Heart left ventricle (tissue), 16 donors: ENCODE results near the gene SLC33A1. TPM values are rescaled to one million over a fixed set of nuclear protein-coding genes. Genes with fewer than 3 reads are reported as not detected.

ENCODE experiments used
- ATAC-seq, 4 donors: fragments of 200-7000 bp; cut with Tn5 transposase; one replicate each; pipeline ENCODE4 v1.9.1; 2020 to 2022; ENCODE audit warnings: moderate library complexity in 4 of 4, mild to moderate bottlenecking in 3 of 4, moderate number of reproducible peaks in 1 of 4
- DNase-seq, 5 donors: peaks; one replicate each; pipeline ENCODE4 v3.0.0-alpha.2; 2020
- H3K27ac ChIP-seq, 12 donors: fragments of 200-600 bp; sonication (generic) in 4 of 12; one replicate each; pipeline versions ENCODE4 v1.5.0 to v1.8.0; 2016 to 2022; ENCODE audit warnings: mild to moderate bottlenecking in 2 of 12
- H3K27me3 ChIP-seq, 9 donors: fragments of 200-600 bp; sonication (generic) in 2 of 9; one replicate each; pipeline versions ENCODE4 v1.5.1 to v1.8.0; 2016 to 2022; ENCODE audit warnings: mild to moderate bottlenecking in 3 of 9
- H3K36me3 ChIP-seq, 9 donors: fragments of 200-600 bp; sonication (generic) in 2 of 9; one replicate each; pipeline versions ENCODE4 v1.5.0 to v1.8.0; 2018 to 2022; ENCODE audit warnings: mild to moderate bottlenecking in 2 of 9
- H3K4me1 ChIP-seq, 12 donors: fragments of 200-600 bp; sonication (generic) in 4 of 12; one replicate each; pipeline versions ENCODE4 v1.5.0 to v1.8.0; 2016 to 2022; ENCODE audit warnings: mild to moderate bottlenecking in 3 of 12
- H3K4me3 ChIP-seq, 12 donors: fragments of 200-600 bp; sonication (generic) in 4 of 12; one replicate each; pipeline versions ENCODE4 v1.5.0 to v1.8.0; 2017 to 2022; ENCODE audit warnings: mild to moderate bottlenecking in 9 of 12, moderate library complexity in 4 of 12
- H3K9me3 ChIP-seq, 12 donors: fragments of 200-600 bp; sonication (generic) in 4 of 12; one replicate each; pipeline versions ENCODE4 v1.5.0 to v1.8.0; 2016 to 2022; ENCODE audit warnings: mild to moderate bottlenecking in 1 of 12
- CTCF ChIP-seq, 12 donors: fragments of 200-600 bp; sonication (generic) in 4 of 12; IDR thresholded peaks; one replicate each; pipeline versions ENCODE4 v1.5.0 to v1.8.0; 2018 to 2022; ENCODE audit warnings: antibody characterized with exemption in 12 of 12, mild to moderate bottlenecking in 5 of 12
- POLR2A ChIP-seq, 2 donors: fragments of 450-650 bp; IDR thresholded peaks; one replicate each; pipeline ENCODE4 v1.6.1; 2017; ENCODE audit warnings: antibody characterized with exemption in 2 of 2, mild to moderate bottlenecking in 2 of 2, moderate library complexity in 2 of 2
- WGBS, 4 donors: extraction: QIAGEN DNeasy Blood & Tissue Kit in 2 of 4; methylation state at CpG; one replicate each; pipeline versions ENCODE4 v1.1.5 to v1.1.7; 2013 to 2018; 5-methylcytosine and 5-hydroxymethylcytosine counted together
- intact Hi-C, 10 donors: fragments of 100-400 bp; cut with DNase I; formaldehyde crosslinking; loops; one replicate each; pipeline versions ENCODE4 v1.11.1 to v1.14.2; 2022
- polyA plus RNA-seq, 2 donors: library from polyadenylated mRNA; stranded (reverse); fragments of 200-250 nt; gene quantifications; one replicate each; pipeline ENCODE4 v1.2.3, GENCODE V29; 2013
- total RNA-seq, 9 donors: library from RNA; depleted of rRNA in 2 of 9; stranded (reverse); fragments of >200 nt in 2 of 9; fragmentation: NEBNext Ultra II Directional in 3 of 9; extraction: Animal tissue kit (Norgen Biotek cat#: 25700) in 3 of 9; gene quantifications; one replicate each; pipeline versions ENCODE4 v1.1.0 to v1.2.4, GENCODE V29; 2016 to 2023
- donor health status: ischemic (EF 13 %, LVEDD 7.1; RV severe dilation, severe dysfunction).
- donor health status: healthy with polysubstance abuse.
- donor health status: DM: no; HTN: yes; CAD: no.
- donor health status: DM: no; HTN: no; CAD: no.
- donor health status: ischemic (EF 25% LVEDD 6.9; RV normal size, moderate dysfunction).
- donor health status: ischemic (EF 25% LVEDD 5.7; RV mildly dilated, moderate dysfunction).
- donor health status: healthy.
- donor health status: DM: yes; HTN: yes; CAD: no.
- donor health status: ischemic (EF 35%, LVEDD 5.7; RV mildly dilated, moderate dysfunction).
- donor health status: nonischemic (EF 11% LVEDD 7.7; RV severe dilation, severe dysfunction).
- donor health status: DM: yes; HTN: yes; CAD: no.
- donor health status: PGD.
- donor health status: ischemic (EF 29% LVEDD 5.4; RV normal size, mild dysfunction).
- donor health status: nonischemic (EF 23%, LVEDD 6.1; RV moderate dilation, normal function).

SLC33A1 gene
- total and polyA plus RNA-seq, 11 donors, result 4.8 to 30.5 (median 21.6) TPM

GRCh38 chr3:155807823-155808222 is 46.4 kb downstream of the SLC33A1 start:
- H3K4me1 ChIP-seq, result peaks cover 0 to 21% (median 5%) of the 10 kb centered on the region in 12 donors
- DNase-seq, result no peak
- peak; percentile 24 to 70 (median 60) for ATAC-seq
- 71 to 93% (median 78%) methylated on average over 2 of the region's 2 CpGs for WGBS, 4 donors
- no peak overlapping the region for H3K4me3 ChIP-seq
- H3K36me3 ChIP-seq, result peaks cover 0 to 6% (median 0%) of the 10 kb centered on the region in 9 donors
- intact Hi-C loops, result loop anchor here in 9 of 10 donors (2.0 to 10.0 kb wide), 5 partner anchors 44 to 64 kb away; partner anchors contain the start of genes SLC33A1 (in 7 of the 9) and GMPS (in 4 of the 9)
- H3K27ac ChIP-seq, result peak overlapping the region in 6 of 12 donors; percentile 3 to 81 (median 50)
- H3K27me3 ChIP-seq, result no peaks in the 10 kb centered on the region
- H3K9me3 ChIP-seq, result no peaks in the 10 kb centered on the region
- no peak for TF ChIP-seq POLR2A (IDR thresholded peaks at IDR 0.05)
- TF ChIP-seq CTCF (IDR thresholded peaks at IDR 0.05), result no peak

DNA sequence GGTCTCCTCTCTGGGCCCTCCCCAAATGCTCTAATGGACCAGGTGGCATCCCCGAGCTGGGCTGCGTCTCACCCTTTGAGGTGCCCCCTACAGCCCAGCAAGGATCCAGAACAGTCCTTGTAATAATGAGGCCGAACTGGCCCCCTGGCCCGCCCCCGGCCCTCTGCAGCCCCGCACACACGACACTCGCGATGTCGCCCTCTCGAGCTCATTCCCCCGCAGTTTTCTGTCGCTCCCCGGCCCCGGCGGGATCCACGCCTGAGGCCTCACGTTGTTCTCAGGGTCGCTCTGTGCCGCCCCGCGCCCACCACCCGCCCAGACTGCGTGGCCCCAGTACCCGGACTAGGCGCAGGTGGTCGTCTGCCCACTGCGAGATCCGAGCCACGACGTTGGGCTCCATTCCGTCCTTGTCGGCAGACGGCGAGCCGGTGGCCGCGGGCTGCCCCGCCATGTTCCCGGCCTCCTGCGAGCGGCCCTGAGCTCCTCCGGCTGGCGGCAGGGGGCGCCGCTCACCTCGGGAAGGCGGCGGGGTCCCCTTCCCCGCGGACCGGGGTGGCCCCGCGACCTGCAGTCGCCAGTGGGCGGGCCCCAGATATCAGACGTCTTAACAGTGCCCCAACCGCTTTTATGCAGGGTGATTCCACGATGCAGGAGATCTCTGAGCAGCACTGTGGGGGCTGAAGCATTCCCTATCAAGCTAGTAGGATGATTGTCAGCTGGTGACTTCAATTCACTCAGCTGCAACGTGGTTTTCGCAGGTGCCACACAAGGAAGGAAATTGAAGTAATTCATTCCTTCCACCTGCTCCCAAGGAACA is 48.2 kb downstream of the SLC33A1 start, which contains the start of gene C3orf33:
C3orf33 (minus strand) TSS at position 477 of the 817 bp plus-strand sequence; CDS start at position 451, 26 bp downstream.
- Histone ChIP-seq H3K4me3 (peak within 1 kb of the TSS; percentile 71 to 87 (median 78)), H3K9me3 (no peaks in the 10 kb centered on the region), H3K36me3 (peaks cover 0 to 23% (median 0%) of the 10 kb centered on the region in 9 donors), H3K27me3 (no peaks in the 10 kb centered on the region), H3K4me1 (peaks cover 0 to 21% (median 5%) of the 10 kb centered on the region in 12 donors), H3K27ac (peak within 1 kb of the TSS; percentile 72 to 93 (median 88))
- ATAC-seq, result peak; percentile 89 to 98 (median 96)
- WGBS, 4 donors, result 0 to 2% (median 1%) methylated on average over 22 to 61 of the region's 61 CpGs
- TF ChIP-seq POLR2A (IDR thresholded peaks at IDR 0.05) (no peak), CTCF (IDR thresholded peaks at IDR 0.05) (peak; percentile 81 to 97 (median 90))
- intact Hi-C loops, result loop anchor here in 9 of 10 donors (1.0 to 10.0 kb wide), 6 partner anchors 46 to 66 kb away; partner anchors contain the start of genes SLC33A1 (in 7 of the 9) and GMPS (in 5 of the 9)
- peak; percentile 69 to 90 (median 77) for DNase-seq

DNA sequence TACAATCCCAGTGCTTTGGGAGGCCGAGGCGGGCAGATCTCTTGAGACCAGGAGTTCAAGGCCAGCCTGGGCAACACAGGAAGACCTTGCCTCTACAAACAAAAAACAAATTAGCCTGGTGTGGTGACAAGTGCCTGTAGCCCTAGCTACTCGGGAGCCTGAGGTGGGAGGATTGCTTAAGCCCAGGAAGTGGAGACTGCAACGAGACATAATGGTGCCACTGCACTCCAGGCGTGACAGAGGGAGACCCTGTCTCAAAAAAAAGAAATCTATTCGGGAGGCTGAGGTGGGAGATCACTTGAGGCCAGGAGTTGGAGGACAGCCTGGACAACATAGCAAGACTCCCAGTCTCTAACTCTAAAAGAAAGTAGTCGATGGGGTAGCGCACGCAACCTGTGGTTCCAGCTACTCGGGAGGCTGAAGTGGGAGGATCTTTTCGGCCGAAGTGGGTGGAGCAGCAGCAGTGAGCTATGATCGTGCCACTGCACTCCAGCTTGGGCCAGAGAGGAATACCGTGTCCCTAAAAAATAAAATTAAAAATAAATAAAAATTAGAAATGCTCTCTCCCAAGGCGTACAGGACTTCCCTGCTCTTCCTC is 48.9 kb downstream of the SLC33A1 start:
- ATAC-seq (peak in 3 of 4 donors; percentile 16 to 80 (median 59)), DNase-seq (peak in 2 of 5 donors; percentile 45 to 52)
- H3K27ac ChIP-seq, result peak overlapping the region in 11 of 12 donors; percentile 82 to 93 (median 88)
- 45 to 59% (median 55%) methylated on average over 15 of the region's 15 CpGs for WGBS, 4 donors
- peaks cover 0 to 28% (median 0%) of the 10 kb centered on the region in 9 donors for H3K36me3 ChIP-seq
- H3K9me3 ChIP-seq, result no peaks in the 10 kb centered on the region
- intact Hi-C loops, result loop anchor here in 6 of 10 donors (5.0 to 10.0 kb wide), 3 partner anchors 47 to 67 kb away; partner anchors contain the start of genes SLC33A1 (in 6 of the 6) and GMPS (in 1 of the 6)
- no peaks in the 10 kb centered on the region for H3K27me3 ChIP-seq
- no peak for TF ChIP-seq POLR2A (IDR thresholded peaks at IDR 0.05)
- TF ChIP-seq CTCF (IDR thresholded peaks at IDR 0.05), result no peak
- peaks cover 0 to 21% (median 5%) of the 10 kb centered on the region in 12 donors for H3K4me1 ChIP-seq
- peak overlapping the region; percentile 71 to 87 (median 78) for H3K4me3 ChIP-seq
